GM19438 (cell line): ENCODE results near the gene INSC.

ENCODE experiments used
- ATAC-seq: cut with Tn5 transposase; IDR thresholded peaks from one replicate; pipeline ENCODE4 v1.9.1; 2021; ENCODE audit warnings: low read depth; ENCODE audit not compliant: unreplicated experiment

The INSC gene

GRCh38 chr11:15145615-15146014 is 30.9 kb downstream of the INSC start:
- no peak for ATAC-seq

GRCh38 chr11:15146271-15147003 is 31.7 kb downstream of the INSC start:
- no peak for ATAC-seq

DNA sequence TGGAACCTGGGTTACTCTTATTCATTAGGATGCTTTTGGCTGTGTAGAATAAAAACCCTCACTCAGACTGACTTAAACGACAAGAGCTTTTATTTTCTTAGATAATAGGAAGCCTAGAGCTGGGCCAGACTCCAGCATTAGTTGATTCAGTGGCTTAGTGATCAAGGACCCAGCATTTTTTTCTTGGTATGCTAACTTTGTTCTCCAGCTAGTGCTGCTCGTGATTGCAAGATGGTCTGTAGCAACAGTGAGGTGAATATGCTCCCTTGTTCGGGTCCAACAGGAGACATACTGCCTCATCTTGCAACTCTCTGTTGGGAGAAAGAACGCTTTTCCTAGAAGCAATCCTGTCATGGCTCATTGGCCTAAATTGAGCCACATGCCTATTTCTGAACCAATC is 33.4 kb downstream of the INSC start:
- ATAC-seq: no peak

DNA sequence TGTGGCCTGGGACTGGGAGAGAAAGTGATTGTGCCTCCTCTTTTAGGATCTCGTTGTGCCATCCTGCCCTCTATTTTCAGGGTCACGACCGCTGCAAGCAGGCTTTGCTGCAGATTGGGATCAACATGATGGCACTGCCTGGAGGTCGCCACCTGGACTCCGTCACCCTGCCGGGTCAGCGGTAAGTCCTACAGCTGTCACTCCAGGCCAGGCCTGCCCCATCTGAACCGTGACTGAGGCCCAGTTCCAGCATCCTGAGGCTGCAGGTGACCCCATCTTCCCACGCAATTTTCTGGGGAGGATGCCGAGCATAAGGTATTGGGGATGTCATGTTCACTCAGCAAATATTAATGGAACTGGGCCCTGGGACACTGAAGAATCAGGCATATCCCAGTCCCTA is 34.3 kb downstream of the INSC start:
- no peak for ATAC-seq

DNA sequence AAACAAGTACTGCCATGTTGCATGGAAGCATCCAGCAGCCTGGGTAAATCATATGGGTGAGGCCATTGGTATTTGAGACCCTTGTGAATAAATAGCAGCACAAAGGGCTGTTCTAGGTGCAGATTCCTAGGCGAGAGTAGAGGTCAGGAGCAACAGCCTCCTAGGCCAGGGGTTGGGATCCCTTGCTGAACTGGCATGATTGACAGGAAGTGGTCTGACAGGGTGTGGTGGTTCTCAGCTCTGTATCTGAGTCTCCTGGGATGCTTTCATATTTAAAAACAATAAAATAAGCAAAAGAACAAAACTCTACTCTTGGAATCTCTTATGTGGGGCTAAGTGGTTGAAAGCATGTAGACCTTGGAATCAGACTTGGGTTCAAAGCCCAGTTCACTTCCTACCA is 35.8 kb downstream of the INSC start:
- ATAC-seq: no peak

DNA sequence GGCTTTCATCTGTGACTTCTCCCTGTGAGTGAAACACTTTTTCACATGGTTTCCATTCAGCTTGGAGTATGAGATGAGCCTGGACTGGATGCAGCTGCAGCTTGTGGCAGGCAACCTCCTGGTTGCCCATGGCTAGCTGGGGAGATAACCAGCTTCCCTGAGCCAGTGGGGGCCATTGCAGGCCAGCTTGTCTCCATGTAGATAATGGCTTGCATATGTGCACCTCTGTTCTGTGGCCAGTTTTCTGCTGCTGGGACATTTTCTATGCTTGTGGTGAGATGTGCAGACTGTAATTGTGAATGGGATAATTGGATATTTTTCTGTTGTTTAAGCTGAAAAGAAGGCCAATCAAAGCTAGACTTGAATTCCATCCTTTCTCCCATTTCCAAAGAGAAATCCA is 38.5 kb downstream of the INSC start:
- no peak for ATAC-seq

- ATAC-seq: no peak
Observed at GRCh38 chr11:15157181-15157580, 42.5 kb downstream of the INSC start.

DNA sequence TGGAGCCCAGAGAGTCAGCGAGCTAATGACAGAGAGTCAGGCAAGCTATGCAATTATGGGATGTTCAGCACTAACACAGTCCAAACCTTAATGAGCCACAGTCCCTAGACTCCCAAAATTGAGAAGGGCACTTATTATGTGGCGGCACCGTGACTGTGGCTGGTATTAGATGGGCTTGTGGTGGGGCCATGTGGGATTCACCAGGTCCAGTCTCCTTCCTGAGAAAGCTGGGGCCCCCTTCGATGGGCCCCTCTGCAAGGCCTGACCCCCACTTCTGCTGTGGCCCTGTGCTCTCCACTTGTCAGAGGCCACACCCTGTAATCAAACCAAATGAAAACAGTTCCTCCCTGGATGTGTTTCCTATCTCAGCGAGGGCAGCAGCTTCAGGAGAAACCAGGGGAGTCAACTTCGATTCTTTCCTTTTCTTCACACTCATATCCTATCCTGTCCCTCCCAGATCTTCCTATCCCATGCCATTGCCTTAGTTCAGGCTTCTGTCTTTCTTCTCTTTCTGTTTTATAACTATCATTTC is 42.9 kb downstream of the INSC start:
- no peak for ATAC-seq

GRCh38 chr11:15158351-15159015 is 43.8 kb downstream of the INSC start:
- no peak for ATAC-seq

DNA sequence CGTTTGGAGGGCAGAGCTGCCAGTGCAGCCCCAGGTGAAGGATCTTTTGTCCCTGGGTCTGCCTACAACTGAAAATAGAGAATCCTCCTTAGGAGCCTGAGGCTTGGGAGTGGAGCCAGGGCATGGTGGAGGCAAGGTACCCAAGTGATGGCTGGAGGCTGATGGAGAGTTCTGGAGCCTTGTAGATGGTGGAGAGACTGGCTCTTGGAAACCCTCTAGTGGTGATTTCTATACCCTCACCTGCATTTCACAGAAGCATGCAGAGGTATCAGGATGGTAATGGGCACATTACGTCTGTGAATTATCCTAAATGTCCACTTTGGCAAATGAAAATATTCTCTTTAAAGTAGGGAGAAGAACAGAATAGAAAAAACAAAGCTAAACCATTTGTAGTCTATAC is 44.4 kb downstream of the INSC start:
- ATAC-seq: no peak

- no peak for ATAC-seq
Observed at GRCh38 chr11:15161790-15162189, 47.1 kb downstream of the INSC start.

DNA sequence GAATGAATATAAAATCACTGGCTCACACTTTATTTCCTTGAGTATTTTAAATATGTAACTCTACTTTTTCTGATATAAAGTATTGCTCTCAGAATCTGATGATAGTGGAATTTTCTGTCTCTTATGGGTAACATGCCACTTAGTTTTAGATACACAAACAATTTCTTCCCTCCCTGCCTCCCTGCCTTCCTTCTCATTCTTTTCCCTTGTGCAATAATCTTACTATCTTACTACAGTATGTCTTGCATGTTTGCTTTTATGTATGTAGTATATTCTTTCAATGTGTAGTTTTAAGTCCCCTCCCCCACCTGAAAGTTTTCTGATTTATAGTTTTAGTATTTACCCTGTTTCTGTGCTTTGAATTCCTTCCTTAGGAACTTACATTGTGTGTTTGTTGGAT is 48.4 kb downstream of the INSC start:
- no peak for ATAC-seq

DNA sequence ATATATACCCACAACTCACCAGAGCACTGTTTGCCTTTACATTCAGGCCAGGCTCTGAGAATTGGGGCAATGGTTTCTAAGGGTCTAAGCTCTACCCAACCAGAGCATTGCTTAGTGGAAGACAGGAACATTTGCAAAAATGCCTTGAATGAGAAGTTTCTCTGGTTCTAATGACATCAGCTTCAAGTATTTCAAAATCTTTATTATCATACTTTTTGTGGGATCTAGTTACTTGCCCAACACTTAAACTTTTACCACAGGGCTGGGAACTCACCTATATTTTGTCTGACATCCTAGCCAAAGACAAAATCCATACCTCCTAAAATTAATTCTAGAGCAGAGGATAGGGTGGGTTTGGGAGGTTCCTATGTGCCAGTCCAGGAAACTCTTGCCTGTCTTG is 51.5 kb downstream of the INSC start:
- ATAC-seq: no peak

DNA sequence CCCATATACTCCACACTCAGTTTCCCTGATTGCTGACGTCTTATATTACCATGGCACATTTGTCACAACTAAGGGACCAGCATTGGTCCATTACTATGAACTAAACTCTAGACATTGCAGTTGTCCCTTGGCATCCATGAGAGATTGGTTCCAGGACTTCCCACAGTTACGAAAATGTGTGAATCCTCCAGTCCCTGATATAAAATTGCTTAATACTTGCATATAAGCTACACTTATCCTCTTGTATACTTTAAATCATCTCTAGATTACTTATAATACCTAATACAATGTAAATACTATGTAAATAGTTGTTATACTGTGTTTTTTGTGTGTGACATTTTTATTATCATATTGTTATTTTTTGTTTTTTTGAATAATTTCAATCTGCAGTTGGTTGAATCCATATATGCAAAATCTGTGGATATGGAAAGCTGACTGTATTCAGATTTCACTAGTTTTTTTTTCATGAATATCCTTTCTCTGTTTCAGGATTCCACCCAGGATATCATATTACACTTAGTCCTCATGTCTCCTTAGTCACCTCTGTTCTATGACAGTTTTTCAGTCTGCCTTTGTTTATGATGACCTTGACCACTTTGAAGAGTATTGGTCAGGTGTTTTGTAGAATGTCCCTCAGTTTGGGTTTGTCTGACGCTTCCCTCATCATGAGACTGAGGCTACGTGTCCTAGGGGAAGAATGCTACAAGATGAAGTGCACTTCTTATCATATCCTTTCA is 55.3 kb downstream of the INSC start:
- no peak for ATAC-seq

DNA sequence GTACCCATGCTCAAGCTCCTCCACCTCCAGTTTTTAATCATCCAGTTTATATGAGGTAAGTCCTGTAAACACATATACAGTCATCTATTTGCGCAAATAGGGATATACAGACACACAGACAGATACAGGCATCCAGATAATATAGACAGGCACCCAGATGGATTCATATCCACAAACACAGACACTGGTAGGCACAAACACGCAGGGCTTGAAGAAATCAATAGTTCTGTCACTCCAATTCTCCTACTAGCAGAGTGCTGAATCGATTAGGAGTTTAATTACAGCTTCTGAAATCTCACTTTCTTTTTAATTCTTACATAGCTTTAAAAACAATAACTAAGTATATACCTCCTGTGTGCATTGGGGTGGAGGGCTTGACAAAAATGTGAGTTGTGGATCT is 56.0 kb downstream of the INSC start:
- no peak for ATAC-seq

GRCh38 chr11:15171956-15172355 is 57.2 kb downstream of the INSC start:
- ATAC-seq: no peak

GRCh38 chr11:15175831-15176230 is 61.1 kb downstream of the INSC start:
- no peak for ATAC-seq

DNA sequence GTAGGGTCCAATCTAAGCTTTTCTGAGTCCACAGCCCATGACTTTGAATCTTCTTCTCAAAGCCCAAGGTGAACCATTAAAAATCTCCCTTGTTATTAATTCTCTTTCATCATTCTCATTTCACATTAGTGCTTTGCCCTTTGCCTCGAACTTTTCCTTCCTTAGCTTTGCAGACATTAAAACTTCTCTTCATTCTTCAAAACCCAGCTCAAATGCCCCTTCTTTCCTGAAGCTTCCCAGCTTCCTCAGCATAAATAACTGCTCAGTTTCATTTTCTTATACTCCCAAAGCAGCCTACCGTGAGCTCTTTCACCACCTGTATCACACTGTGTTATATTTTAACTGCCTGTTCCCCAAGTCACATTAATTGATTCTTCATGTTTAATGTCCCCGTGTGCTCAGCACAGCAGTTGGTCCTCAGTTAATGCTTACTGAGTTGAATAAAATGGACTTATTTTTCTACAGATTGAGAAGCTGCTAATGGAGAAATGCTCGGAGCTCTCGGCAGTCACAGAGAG is 62.0 kb downstream of the INSC start:
- no peak for ATAC-seq

- ATAC-seq: no peak
Observed at GRCh38 chr11:15177491-15177890, 62.8 kb downstream of the INSC start.

DNA sequence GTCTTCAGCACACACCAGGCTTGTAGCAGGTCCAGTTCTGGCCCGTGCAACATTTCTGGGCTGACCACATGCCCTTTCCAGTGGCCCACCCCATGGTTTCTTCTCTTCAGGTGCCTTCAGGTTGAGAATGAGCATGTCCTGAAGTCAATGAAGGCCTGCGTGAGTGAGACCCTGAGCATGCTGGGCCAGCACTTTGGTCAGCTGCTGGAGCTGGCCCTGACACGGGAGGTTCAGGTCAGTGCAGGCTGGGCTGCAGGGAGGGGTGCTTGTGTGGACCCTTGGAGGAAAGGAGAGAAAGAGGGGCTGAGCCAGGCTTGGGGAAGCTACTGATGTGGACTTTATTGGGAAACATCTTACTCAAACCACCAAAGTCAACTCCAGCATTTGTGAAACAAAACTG is 63.5 kb downstream of the INSC start:
- no peak for ATAC-seq

DNA sequence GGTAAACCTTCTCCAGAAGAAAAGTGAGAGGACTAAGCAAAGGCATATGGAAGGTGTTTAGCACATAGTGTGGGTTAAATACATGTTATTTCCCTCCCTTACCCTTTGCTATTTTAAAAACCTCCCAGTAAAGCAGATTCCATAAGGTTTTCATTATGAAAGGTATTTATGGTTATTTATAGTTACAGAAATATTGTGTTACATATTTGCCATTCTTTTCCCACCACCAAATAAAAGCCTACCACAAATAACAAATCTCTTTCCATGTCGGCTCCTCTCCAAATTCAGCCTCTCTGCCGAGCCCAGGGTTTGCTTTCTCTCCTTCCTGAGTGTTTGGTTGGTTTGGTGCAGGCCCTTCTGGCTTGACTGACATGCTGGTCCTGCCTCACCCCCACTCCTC is 64.4 kb downstream of the INSC start:
- ATAC-seq: no peak
